Measurements from ENCODE around the gene SFT2D1.
"Not testable (repeated sequence)": the region's sequence is repeated elsewhere in the genome, so short reads cannot be mapped to it uniquely, and the experiment has no call there.

Gene SFT2D1

DNA sequence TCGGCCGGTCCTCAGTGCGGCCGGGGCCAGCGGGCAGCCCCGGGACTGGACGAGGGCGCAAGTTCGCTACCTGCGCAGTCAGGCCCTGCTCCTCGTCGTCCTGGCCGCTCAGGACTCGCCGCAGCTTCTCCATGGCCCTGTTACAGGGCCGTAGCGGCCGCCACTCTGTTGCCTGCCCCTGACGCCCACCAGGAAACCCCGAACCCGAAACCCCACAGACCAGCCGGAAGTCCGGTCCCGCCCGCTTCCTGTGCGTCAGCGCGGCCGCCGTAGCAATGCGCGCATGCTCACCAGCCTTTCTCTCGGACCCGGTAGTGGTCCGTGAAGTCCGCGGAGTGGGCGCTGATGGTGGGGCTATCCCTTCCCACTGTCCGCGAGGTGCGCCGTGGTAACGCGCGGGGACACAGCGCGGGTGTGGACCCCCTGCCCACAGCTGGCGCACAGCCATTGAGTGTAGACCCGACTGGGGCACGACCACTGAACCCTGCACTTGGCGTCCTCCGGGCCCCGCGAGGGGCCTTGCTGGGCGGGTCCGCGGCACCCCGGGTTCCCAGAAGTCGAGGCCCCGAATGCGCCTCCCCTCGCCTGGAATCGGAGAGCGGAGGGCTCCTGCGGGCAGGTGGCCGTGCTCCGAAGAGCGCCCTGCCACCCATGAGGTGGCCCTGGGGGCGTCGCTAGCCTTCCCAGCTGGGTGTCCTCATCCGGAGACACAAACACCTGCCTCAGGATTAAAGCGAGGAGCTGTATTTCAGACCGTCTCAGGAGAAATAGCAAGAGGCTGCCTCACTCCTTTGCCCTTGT is at the start of gene SFT2D1:
TSS of gene SFT2D1 (minus strand) at position 197 of the 801 bp plus-strand sequence. CDS start at position 133, 64 bp downstream.
- TF ChIP-seq, protein P1, sequence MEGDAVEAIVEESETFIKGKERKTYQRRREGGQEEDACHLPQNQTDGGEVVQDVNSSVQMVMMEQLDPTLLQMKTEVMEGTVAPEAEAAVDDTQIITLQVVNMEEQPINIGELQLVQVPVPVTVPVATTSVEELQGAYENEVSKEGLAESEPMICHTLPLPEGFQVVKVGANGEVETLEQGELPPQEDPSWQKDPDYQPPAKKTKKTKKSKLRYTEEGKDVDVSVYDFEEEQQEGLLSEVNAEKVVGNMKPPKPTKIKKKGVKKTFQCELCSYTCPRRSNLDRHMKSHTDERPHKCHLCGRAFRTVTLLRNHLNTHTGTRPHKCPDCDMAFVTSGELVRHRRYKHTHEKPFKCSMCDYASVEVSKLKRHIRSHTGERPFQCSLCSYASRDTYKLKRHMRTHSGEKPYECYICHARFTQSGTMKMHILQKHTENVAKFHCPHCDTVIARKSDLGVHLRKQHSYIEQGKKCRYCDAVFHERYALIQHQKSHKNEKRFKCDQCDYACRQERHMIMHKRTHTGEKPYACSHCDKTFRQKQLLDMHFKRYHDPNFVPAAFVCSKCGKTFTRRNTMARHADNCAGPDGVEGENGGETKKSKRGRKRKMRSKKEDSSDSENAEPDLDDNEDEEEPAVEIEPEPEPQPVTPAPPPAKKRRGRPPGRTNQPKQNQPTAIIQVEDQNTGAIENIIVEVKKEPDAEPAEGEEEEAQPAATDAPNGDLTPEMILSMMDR (IDR thresholded peaks at IDR 0.05; ENCODE audit: insufficient read depth, low read length, missing control alignments), result no peak
- ChIA-PET POLR2A (no interaction called here), CTCF (interaction anchor here (0.8 to 2.9 kb wide), 4 partner anchors 17 to 39 kb away, joined by 3 to 11 read pairs (median 4); no protein-coding TSS in a partner anchor)
- DNase-seq (ENCODE audit: low read depth, low spot score), result peak; percentile 12
- peak within 1 kb of the TSS; percentile 100 for H3K4me3 ChIP-seq (ENCODE audit: low read depth, low read length)

DNA sequence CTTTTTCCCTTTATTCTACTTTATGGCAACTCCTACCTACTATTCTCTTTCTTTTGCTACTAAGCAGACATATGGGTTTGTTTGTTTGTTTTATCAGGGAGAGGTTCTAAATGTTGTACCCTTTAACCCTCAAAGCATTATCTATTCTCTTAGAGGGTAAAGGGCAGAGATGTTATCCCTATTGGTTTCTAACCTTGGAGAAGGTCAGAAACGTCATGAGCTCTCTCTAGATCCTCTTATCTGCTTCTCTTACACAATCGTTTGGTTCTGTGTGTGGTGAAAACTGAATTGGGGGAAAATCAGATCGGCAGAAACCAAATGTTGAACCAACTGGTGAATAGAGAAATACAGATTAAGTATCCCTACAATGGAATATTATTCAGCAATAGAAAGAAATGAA is 46.8 kb upstream of the SFT2D1 start:
- no peak for DNase-seq (ENCODE audit: low read depth, low spot score)
- TF ChIP-seq, protein P1 (IDR thresholded peaks at IDR 0.05; ENCODE audit: insufficient read depth, low read length, missing control alignments), result no peak
- H3K4me3 ChIP-seq (ENCODE audit: low read depth, low read length), result no peak overlapping the region
- ChIA-PET POLR2A (no interaction called here), CTCF (interaction anchor here (1.6 to 2.1 kb wide), 2 partner anchors 10 to 113 kb away, joined by 4 to 9 read pairs; no protein-coding TSS in a partner anchor)

DNA sequence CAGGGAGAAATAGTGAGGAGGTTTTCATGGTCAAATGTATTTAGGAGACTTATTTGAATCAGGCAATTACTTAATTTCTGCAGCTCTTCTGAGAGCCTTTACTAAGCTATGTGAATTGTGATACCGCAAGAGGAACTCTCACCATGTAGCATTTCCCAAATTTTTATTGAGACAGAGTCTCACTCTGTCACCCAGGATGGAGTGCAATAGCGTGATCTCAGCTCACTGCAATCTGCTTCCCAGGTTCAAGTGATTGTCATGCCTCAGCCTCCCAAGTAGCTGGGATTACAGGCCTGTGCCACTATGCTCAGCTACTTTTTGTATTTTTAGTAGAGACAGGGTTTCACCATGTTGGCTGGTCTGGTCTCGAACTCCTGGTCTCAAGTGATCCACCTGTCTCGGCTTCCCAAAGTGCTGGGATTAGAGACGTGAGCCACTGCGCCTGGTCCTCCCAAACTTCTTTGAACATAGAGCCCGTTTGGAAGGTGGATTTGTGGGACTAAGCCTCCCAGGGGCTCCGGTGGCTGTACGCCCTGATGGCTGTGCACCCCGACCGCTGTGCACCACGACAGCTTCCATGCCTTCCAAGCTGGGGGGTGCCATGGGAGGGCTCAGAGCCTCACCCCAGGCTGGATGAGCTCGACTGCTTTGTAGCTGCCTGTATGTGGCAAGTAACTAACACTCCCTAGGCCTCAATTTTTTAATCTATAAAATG is 46.1 kb upstream of the SFT2D1 start:
- CTCF ChIA-PET, result interaction anchor here (1.0 to 2.1 kb wide), 4 partner anchors 11 to 114 kb away, joined by 3 to 9 read pairs (median 4); no protein-coding TSS in a partner anchor
- TF ChIP-seq, protein P1 (IDR thresholded peaks at IDR 0.05; ENCODE audit: insufficient read depth, low read length, missing control alignments), result no peak
- POLR2A ChIA-PET, result no interaction called here

DNA sequence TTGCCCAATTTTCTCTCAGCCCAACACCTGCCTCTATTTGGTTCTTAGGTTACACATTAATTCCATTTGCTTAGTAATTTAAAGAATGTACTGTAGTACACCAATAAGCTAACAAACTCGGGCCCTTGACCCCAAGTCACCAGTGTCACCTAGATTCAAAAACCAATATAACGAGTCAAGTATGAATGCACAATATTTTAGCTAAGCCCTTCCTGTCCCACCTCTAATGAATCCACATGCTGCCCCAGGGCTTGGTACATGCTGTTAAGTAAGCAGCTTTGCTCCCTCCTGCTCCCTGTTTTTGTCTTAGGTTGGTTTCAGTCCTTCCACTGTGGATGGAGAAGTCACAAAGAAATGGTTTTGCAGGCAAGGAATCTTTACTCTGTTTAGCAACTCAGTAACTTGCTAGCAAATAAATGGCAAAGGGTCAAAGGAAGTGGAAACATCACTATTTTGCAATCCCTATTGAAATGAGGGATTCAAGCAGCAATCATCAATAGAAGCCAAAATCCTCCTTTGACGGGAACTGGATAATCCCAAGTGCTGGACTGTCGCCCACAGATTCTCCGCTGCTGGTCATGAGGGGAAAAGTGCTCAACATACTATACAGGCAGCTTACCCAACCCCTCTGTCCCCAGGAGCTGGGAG is 45.4 kb upstream of the SFT2D1 start:
- no peak overlapping the region for H3K4me3 ChIP-seq (ENCODE audit: low read depth, low read length)
- TF ChIP-seq, protein P1 (IDR thresholded peaks at IDR 0.05; ENCODE audit: insufficient read depth, low read length, missing control alignments), result no peak
- ChIA-PET POLR2A (no interaction called here), CTCF (interaction anchor here (1.0 to 2.1 kb wide), 3 partner anchors 13 to 113 kb away, joined by 3 to 9 read pairs (median 4); no protein-coding TSS in a partner anchor)
- no peak for DNase-seq (ENCODE audit: low read depth, low spot score)

More for the DNA sequence above, 46.1 kb upstream of the SFT2D1 start:
- no peak for DNase-seq (ENCODE audit: low read depth, low spot score)
- no peak overlapping the region for H3K4me3 ChIP-seq (ENCODE audit: low read depth, low read length)

GRCh38 chr6:166387098-166387497 is 44.8 kb upstream of the SFT2D1 start:
- CTCF ChIA-PET, result interaction anchor here (1.0 to 2.3 kb wide), 3 partner anchors 13 to 113 kb away, joined by 3 to 6 read pairs (median 4); no protein-coding TSS in a partner anchor
- POLR2A ChIA-PET; DNase-seq (ENCODE audit: low read depth, low spot score); H3K4me3 ChIP-seq (ENCODE audit: low read depth, low read length): not testable (repeated sequence)

- DNase-seq (ENCODE audit: low read depth, low spot score), result no peak
- CTCF ChIA-PET, result interaction anchor here (1.3 to 2.4 kb wide), 3 partner anchors 14 to 110 kb away, joined by 3 to 15 read pairs (median 6); no protein-coding TSS in a partner anchor
- no peak overlapping the region for H3K4me3 ChIP-seq (ENCODE audit: low read depth, low read length)
- TF ChIP-seq, protein P1 (IDR thresholded peaks at IDR 0.05; ENCODE audit: insufficient read depth, low read length, missing control alignments), result no peak
- POLR2A ChIA-PET, result no interaction called here
Observed at GRCh38 chr6:166386111-166386510, 43.8 kb upstream of the SFT2D1 start.
